Measurements from ENCODE around the gene DCLK1.

GRCh38 chr13:35889560-35889959, 241.6 kb downstream of the DCLK1 start:
- TF ChIP-seq CTCF (IDR thresholded peaks at IDR 0.05) (no peak), POLR2A (IDR thresholded peaks at IDR 0.05) (no peak), EP300 (IDR thresholded peaks at IDR 0.05) (no peak)

Data from tibial nerve (tissue), 4 donors.